GM12878 (cell line): Measurements from ENCODE around the gene WFIKKN1.

Experiments used
- NFXL1 ChIP-seq: fragments of 450-650 bp; IDR thresholded peaks from 2 replicates; pipeline ENCODE4 v1.6.1; 2017; ENCODE audit warnings: antibody characterized with exemption, mild to moderate bottlenecking, borderline replicate concordance
- TF ChIP-seq, protein P1 (sequence below), 3 experiments: IDR thresholded peaks in 2 of 3; conservative IDR thresholded peaks in 1 of 3; 2 replicates each; pipeline ENCODE4 v1.5.1; 2011; ENCODE audit warnings: low read depth in 3 of 3, low read length in 3 of 3, mild to moderate bottlenecking in 3 of 3, control low read depth in 2 of 3, moderate library complexity in 2 of 3, inconsistent platforms in 1 of 3, mixed read lengths in 1 of 3; ENCODE audit not compliant: control insufficient read depth in 2 of 3, insufficient read depth in 1 of 3; ENCODE audit errors: extremely low read depth in 1 of 3
- TF ChIP-seq, protein P2 (sequence below): fragments of 450-650 bp; IDR thresholded peaks from 2 replicates; pipeline ENCODE4 v1.6.1; 2016; ENCODE audit warnings: mild to moderate bottlenecking

GRCh38 chr16:583470-583814 is 47.3 kb upstream of the WFIKKN1 start:
- TF ChIP-seq, protein P1, sequence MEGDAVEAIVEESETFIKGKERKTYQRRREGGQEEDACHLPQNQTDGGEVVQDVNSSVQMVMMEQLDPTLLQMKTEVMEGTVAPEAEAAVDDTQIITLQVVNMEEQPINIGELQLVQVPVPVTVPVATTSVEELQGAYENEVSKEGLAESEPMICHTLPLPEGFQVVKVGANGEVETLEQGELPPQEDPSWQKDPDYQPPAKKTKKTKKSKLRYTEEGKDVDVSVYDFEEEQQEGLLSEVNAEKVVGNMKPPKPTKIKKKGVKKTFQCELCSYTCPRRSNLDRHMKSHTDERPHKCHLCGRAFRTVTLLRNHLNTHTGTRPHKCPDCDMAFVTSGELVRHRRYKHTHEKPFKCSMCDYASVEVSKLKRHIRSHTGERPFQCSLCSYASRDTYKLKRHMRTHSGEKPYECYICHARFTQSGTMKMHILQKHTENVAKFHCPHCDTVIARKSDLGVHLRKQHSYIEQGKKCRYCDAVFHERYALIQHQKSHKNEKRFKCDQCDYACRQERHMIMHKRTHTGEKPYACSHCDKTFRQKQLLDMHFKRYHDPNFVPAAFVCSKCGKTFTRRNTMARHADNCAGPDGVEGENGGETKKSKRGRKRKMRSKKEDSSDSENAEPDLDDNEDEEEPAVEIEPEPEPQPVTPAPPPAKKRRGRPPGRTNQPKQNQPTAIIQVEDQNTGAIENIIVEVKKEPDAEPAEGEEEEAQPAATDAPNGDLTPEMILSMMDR (IDR thresholded peaks at IDR 0.05 in 2 of 3, conservative IDR thresholded peaks at IDR 0.05 in 1 of 3; ENCODE audit: control insufficient read depth in 2 of 3, extremely low read depth in 1 of 3, insufficient read depth in 1 of 3, low read depth in 3 of 3, low read length in 3 of 3) = no peak
- no peak for TF ChIP-seq NFXL1
- TF ChIP-seq, protein P2, sequence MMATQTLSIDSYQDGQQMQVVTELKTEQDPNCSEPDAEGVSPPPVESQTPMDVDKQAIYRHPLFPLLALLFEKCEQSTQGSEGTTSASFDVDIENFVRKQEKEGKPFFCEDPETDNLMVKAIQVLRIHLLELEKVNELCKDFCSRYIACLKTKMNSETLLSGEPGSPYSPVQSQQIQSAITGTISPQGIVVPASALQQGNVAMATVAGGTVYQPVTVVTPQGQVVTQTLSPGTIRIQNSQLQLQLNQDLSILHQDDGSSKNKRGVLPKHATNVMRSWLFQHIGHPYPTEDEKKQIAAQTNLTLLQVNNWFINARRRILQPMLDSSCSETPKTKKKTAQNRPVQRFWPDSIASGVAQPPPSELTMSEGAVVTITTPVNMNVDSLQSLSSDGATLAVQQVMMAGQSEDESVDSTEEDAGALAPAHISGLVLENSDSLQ = no peak
